Gastrocnemius medialis (tissue), 4 donors: ENCODE results near the gene CREBL2. TPM values are rescaled to one million over a fixed set of nuclear protein-coding genes. Genes with fewer than 3 reads are reported as not detected.

Source experiments
- ATAC-seq, 2 donors: fragments of 150-250 bp; one replicate each; pipeline ENCODE4 v1.9.1; 2016
- DNase-seq, 2 donors: peaks; one replicate each; pipeline ENCODE4 v3.0.0-alpha.2; 2019
- H3K27ac ChIP-seq, 4 donors: fragments of 200-600 bp; sonication (generic); 1 replicate in 1 of 4; 2 replicates in 3 of 4; pipeline ENCODE4 v1.5.1; 2016 to 2018; ENCODE audit warnings: mild to moderate bottlenecking in 2 of 4, moderate library complexity in 1 of 4
- H3K27me3 ChIP-seq, 3 donors: fragments of 200-600 bp; sonication (generic) in 2 of 3; 1 replicate in 1 of 3; 2 replicates in 2 of 3; pipeline versions ENCODE4 v1.5.1 to v1.6.0; 2016 to 2019; ENCODE audit warnings: mild to moderate bottlenecking in 1 of 3, moderate library complexity in 1 of 3
- H3K36me3 ChIP-seq, 2 donors: fragments of 200-600 bp; sonication (generic) in 1 of 2; one replicate each; pipeline ENCODE4 v1.5.1; 2017 to 2018
- H3K4me1 ChIP-seq, 2 donors: fragments of 200-600 bp; sonication (generic) in 1 of 2; one replicate each; pipeline ENCODE4 v1.5.1; 2016 to 2017; ENCODE audit warnings: mild to moderate bottlenecking in 2 of 2
- H3K4me3 ChIP-seq, 4 donors: fragments of 200-600 bp; sonication (generic) in 3 of 4; 1 replicate in 1 of 4; 2 replicates in 3 of 4; pipeline ENCODE4 v1.5.1; 2016 to 2019; ENCODE audit warnings: mild to moderate bottlenecking in 2 of 4
- H3K9me3 ChIP-seq, 3 donors: fragments of 200-600 bp; sonication (generic) in 2 of 3; 1 replicate in 1 of 3; 2 replicates in 2 of 3; pipeline ENCODE4 v1.5.1; 2016 to 2019
- POLR2A ChIP-seq, 2 donors: fragments of 450-650 bp; IDR thresholded peaks; one replicate each; pipeline ENCODE4 v1.6.1; 2017; ENCODE audit warnings: antibody characterized with exemption in 2 of 2, mild to moderate bottlenecking in 2 of 2, moderate library complexity in 2 of 2
- in situ Hi-C, 4 donors: fragments of 200-750 bp; cut with MboI; loops; one replicate each; pipeline versions ENCODE4 v1.15.0 to v1.8.0; 2017; ENCODE audit warnings: low sequenced_read_pairs in 4 of 4
- intact Hi-C: fragments of 100-400 bp; cut with DNase I; formaldehyde crosslinking; loops from one replicate; pipeline ENCODE4 v1.15.1; 2023; ENCODE audit warnings: low total_unique reads
- total RNA-seq, 4 donors: library from RNA; depleted of rRNA; stranded (reverse); fragments of >200 nt; gene quantifications; one replicate each; pipeline versions ENCODE4 v1.1.0 to v1.2.3, GENCODE V29; 2016
- TF ChIP-seq, protein P1 (sequence below), 5 experiments: fragments of 450-650 bp in 3 of 5; fragments of 200-600 bp in 2 of 5; sonication (generic) in 2 of 5; IDR thresholded peaks in 4 of 5; conservative IDR thresholded peaks in 1 of 5; 1 replicate in 4 of 5; 2 replicates in 1 of 5; pipeline ENCODE4 v1.5.1; 2016 to 2019; ENCODE audit warnings: antibody characterized with exemption in 5 of 5, mild to moderate bottlenecking in 3 of 5, moderate library complexity in 3 of 5

CREBL2 gene, protein sequence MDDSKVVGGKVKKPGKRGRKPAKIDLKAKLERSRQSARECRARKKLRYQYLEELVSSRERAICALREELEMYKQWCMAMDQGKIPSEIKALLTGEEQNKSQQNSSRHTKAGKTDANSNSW
- total RNA-seq, result 10 to 100 TPM in 3 of 4 donors, 1 to 10 TPM in 1; 6.3 to 13.6 (median 10.3) TPM

DNA sequence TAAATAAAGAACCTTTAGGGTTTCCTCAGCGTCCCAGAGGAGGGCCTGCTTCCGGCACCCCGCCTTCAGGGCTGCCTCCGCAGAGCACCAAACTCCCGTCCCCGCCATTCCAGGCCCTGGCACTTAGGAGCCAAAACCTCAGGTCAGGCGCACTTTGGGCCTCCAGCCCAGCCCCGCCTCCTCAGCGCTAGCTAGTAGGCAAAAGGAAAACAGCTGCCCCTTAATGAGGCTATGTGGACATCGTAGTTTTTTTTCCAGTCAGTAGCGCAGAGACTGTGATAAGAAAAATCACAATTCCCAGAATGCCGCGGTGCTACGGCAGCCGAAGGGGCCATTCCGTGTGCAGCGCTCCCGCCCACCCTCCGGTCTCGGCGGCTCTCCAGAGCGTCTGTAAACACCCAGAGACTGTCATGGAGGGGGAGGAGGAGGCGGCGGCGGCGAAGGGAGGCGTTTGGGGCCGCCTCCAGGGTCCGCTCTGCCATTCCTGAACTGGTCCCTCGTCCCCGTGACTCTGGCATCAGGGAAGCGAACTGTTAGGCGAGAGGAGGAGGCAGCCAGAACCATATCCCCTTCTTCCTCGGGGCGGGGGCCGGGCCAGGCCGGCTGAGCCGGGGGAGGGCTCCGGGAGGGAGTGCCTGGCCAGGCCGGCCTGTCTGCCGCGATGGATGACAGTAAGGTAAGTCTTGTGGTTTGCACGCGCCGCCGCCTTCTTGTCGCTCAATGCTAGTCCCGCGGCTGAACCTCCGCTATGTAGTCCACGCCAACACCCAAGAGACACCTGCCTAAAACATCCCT is at the start of gene CREBL2:
Gene CREBL2 (plus strand): TSS at position 365 of the 795 bp plus-strand sequence. CDS start 297 bp downstream, at position 662.
- in situ Hi-C loops (no loop called here), intact Hi-C loops (loop anchor here (1.0 to 5.0 kb wide), 8 partner anchors 49 to 344 kb away; partner anchors contain the start of genes CDKN1B, DUSP16, GPR19 and LRP6)
- H3K4me3 ChIP-seq, result peak within 1 kb of the TSS; percentile 78 to 90 (median 82)
- no peaks in the 10 kb centered on the region for H3K36me3 ChIP-seq
- TF ChIP-seq POLR2A (IDR thresholded peaks at IDR 0.05), result peak; percentile 61 to 80
- TF ChIP-seq, protein P1, sequence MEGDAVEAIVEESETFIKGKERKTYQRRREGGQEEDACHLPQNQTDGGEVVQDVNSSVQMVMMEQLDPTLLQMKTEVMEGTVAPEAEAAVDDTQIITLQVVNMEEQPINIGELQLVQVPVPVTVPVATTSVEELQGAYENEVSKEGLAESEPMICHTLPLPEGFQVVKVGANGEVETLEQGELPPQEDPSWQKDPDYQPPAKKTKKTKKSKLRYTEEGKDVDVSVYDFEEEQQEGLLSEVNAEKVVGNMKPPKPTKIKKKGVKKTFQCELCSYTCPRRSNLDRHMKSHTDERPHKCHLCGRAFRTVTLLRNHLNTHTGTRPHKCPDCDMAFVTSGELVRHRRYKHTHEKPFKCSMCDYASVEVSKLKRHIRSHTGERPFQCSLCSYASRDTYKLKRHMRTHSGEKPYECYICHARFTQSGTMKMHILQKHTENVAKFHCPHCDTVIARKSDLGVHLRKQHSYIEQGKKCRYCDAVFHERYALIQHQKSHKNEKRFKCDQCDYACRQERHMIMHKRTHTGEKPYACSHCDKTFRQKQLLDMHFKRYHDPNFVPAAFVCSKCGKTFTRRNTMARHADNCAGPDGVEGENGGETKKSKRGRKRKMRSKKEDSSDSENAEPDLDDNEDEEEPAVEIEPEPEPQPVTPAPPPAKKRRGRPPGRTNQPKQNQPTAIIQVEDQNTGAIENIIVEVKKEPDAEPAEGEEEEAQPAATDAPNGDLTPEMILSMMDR (IDR thresholded peaks at IDR 0.05 in 4 of 5, conservative IDR thresholded peaks at IDR 0.05 in 1 of 5), result peak in 1 of 5 experiments; percentile 27
- DNase-seq, result peak; percentile 83 to 97
- H3K4me1 ChIP-seq, result peaks cover 18 to 24% of the 10 kb centered on the region in 2 donors
- H3K27me3 ChIP-seq, result no peaks in the 10 kb centered on the region
- H3K9me3 ChIP-seq, result no peaks in the 10 kb centered on the region
- peak within 1 kb of the TSS; percentile 95 to 98 (median 96) for H3K27ac ChIP-seq
- ATAC-seq, result peak; percentile 97 to 98

DNA sequence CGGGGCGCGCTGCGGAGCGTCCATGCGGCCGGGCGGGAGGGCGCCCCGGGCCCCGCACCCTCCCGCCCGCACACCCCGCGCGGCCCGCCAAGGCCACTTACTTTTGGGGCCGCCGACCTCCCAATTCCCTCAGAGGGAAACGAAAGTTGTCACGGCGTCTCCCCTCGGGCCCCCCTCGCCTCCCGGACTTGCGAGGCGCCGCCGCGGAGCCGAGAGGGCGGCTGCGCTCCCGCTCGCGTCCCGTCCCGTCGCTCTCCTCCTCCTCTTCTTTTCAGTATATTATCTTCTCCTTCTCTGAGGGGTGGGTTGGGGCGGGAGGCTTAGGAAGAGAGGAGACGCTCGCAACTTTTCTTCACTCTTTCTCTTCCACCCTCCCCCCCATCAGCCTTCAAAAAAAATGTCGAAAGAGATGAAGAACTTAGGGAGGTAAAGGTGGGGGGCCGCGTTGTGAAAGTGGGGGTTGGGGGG is 49.6 kb upstream of the CREBL2 start:
- DNase-seq (peak; percentile 4 to 19), ATAC-seq (peak; percentile 21 to 33)
- no peak for TF ChIP-seq POLR2A (IDR thresholded peaks at IDR 0.05)
- TF ChIP-seq, protein P1 (IDR thresholded peaks at IDR 0.05 in 4 of 5, conservative IDR thresholded peaks at IDR 0.05 in 1 of 5), result no peak
- Histone ChIP-seq H3K36me3 (no peaks in the 10 kb centered on the region), H3K27ac (peak overlapping the region; percentile 89 to 100 (median 98)), H3K4me1 (peaks cover 22 to 29% of the 10 kb centered on the region in 2 donors), H3K4me3 (peak overlapping the region; percentile 59 to 90 (median 70)), H3K27me3 (no peaks in the 10 kb centered on the region), H3K9me3 (no peaks in the 10 kb centered on the region)
- in situ Hi-C loops, result loop anchor here in 2 of 4 donors (10.0 kb wide), 1 partner anchor 187 kb away; no protein-coding TSS in a partner anchor
- intact Hi-C loops, result loop anchor here (1.0 to 5.0 kb wide), 7 partner anchors 49 to 1845 kb away; partner anchors contain the start of genes BORCS5 and CREBL2

DNA sequence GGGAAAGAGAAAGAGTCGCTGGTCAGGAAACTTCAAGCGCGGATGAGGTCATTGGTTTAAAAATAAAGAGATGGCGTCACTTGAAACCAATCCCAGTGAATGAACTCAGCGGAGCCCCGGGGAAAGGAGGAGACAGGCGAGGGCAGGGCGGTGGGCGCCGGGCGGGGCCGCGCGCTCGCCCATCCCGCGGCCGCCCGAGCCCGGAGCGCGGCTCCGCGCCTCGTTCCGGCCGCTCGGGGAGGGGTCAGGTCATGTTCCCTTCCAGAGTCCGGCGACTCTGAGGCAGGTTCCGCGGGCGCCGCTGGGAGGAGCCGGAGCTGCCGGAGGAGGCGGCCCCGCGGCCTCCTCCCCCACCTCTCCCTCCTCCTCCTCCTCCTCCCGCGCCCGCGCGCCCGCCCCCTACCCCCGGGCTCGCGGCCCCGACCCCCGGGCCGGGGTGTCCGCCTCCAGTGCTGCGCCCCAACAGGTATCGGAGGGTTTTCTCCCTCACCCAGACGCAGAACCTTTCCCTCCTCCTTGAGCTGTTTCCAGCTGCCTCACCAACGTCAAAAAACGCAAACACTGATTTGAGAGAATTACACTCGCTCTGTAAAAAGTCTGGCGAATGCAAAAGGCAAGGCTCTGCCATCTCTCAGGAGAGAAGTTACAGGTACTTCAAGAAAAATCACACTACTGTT is 49.0 kb upstream of the CREBL2 start, which contains the start of gene DUSP16:
Gene DUSP16 (minus strand): TSS at position 279 of the 677 bp plus-strand sequence. CDS start 41,765 bp downstream, outside the sequence.
- in situ Hi-C loops (loop anchor here in 2 of 4 donors (10.0 kb wide), 1 partner anchor 188 kb away; no protein-coding TSS in a partner anchor), intact Hi-C loops (loop anchor here (1.0 to 5.0 kb wide), 7 partner anchors 49 to 1845 kb away; partner anchors contain the start of genes BORCS5 and CREBL2)
- peak within 1 kb of the TSS; percentile 64 to 90 (median 76) for H3K4me3 ChIP-seq
- no peaks in the 10 kb centered on the region for H3K36me3 ChIP-seq
- peak; percentile 88 to 89 for ATAC-seq
- TF ChIP-seq POLR2A (IDR thresholded peaks at IDR 0.05), result peak; percentile 86 to 94
- TF ChIP-seq, protein P1 (IDR thresholded peaks at IDR 0.05 in 4 of 5, conservative IDR thresholded peaks at IDR 0.05 in 1 of 5), result peak in 2 of 5 experiments; percentile 19 to 46
- H3K27me3 ChIP-seq, result no peaks in the 10 kb centered on the region
- peaks cover 22 to 29% of the 10 kb centered on the region in 2 donors for H3K4me1 ChIP-seq
- DNase-seq, result peak; percentile 87 to 92
- no peaks in the 10 kb centered on the region for H3K9me3 ChIP-seq
- H3K27ac ChIP-seq, result peak within 1 kb of the TSS; percentile 89 to 100 (median 98)
